ENCODE data around the gene RNPEPL1.
"Not testable (repeated sequence)": the region's sequence is repeated elsewhere in the genome, so short reads cannot be mapped to it uniquely, and the experiment has no call there.

RNPEPL1 gene

DNA sequence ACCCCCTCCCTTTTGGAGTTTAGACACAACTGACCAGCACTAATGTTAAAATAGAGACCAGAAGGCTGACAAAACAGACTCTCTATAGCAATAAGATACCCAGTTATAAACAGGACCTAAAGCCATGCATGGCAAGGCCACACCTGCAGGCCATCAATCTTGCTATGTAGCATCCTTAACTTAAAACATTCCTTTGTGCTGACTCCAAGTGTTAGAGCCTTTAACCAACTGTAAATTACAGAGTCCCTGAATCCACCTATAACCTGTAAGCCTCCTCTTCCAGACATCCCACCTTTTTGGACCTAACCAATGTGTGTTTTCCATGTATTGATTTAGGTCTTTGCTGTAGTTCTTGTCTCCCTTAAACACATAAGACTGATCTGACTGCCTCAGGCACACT is 28.4 kb upstream of the RNPEPL1 start:
- no peak for DNase-seq

DNA sequence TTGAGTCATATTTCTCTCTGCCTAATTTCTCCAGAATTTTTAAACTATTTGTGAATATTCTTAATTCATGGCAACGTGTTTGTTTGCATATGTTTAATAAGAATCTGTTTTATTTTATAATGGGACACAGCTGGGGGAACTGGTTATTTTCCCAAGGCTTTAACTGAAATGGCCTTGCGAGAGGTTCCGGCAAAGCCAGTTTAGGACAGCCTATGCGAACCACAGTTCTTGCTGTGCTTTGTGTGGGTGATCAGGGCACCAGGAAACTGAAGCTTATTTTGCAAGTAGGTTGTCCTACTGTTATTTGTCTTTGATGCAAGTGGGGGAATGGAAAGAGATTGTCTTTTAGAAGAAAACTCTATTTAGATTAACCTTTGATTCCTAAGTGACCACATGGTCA is 17.0 kb upstream of the RNPEPL1 start:
- no peak for DNase-seq

DNA sequence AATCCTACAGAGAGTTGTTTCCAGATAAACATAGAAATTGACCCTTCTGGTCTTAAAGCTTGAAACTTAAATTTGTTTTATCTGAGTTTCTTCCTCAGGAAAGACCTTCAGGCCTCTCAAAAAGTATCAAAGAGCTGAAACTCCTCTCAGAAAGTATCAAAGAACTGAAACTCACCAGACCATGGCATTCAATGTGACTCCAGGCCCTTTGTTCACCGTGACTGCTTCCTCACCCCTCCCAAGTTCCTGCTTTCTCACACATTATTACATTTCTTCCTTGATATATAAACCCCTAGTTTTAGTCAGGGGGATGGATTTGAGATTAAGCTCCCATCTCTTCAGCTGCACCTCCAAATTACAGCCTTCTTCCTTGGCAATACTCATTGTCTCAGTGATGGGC is 16.5 kb upstream of the RNPEPL1 start:
- no peak for DNase-seq

DNA sequence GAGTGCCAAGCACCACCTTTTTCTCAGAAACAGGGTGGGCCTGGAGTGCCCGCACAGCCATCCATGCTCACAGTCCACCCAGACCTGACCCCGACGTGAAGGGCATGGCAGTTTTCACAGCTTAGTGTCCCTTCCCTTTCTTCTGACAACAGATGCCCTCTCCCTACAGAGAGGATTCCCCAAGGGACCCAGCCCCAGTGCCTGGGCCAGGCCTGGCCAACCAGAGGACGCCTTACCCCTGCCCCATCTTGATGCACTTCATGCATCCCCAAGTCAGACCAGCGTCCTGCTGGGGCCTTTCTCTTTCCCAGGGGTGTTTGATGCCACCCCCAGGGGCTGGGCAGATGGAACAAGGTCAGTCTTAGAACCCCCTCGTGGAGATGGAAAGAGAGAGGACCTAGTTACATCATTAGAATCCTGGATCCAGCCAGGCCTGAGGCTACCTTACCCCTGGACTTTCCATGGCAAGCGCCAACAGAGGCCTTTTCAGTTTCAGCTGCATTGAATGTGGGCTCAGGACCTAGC is 14.3 kb upstream of the RNPEPL1 start:
- no peak for DNase-seq

DNA sequence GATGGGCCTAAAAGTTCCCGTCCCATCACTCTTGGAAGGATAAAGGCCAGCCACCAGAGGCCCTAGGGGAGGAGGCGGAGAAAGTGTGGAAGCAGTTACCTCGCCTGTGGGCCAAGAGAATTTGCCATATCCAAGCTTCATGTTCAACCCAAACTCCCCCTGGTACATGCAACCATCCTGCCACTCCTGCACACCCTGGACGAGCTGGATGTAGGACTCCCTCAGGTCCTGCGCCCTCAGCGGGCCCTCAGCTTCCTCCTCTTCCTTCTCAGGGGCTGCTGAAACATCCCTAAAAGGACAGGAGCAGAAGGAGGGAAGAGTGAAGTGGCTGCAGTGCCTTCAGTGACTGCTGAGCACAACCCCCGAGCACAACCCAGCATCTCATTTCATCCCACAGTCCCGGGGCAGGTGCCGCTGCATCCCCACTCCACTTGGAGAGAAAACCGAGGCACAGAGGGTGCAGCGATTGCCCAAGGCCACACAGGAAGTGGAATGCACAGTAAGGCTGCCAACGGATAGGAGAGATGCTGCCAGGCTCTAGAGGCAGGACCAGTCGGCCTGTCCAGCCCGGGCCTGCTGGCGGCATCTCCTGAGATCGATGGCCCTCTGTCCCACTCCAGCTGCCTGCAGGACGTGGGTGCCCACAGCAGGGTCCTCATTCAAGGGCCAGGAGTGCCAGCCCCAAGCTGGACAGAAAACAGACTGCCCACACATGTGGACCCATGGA is 13.4 kb upstream of the RNPEPL1 start:
- DNase-seq = no peak

DNA sequence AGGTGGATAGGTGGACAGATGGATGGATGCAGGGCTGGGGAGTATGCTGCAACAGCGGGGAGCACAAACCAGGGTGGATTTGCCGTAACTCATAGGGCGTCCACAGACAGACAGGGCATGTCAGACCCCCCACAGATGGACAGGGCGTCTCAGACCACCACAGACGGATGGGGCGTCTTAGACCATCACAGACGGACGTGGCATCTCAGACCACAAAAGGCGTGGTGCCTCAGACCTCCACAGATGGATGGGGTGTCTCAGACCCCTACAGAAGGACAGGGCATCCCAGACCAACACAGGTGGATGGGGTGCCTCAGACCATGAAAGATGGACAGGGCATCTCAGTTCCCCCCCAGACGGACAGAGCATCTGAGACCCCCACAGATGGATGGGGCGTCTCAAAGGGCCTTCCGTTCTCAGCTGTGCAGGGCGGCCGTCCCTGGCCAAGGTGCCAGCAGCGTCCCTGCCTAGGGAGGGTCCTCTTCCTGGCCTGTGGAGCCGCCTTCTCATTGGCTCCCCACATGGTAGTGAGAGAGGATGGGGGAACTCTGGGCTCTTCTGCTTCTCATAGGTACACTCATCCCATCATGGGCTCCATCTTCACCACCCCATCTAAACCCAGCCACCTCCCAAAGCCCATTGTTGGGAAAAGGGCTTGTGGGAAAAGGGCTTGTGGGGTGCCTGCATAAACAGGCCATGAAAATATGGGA is 12.6 kb upstream of the RNPEPL1 start:
- DNase-seq = no peak

DNA sequence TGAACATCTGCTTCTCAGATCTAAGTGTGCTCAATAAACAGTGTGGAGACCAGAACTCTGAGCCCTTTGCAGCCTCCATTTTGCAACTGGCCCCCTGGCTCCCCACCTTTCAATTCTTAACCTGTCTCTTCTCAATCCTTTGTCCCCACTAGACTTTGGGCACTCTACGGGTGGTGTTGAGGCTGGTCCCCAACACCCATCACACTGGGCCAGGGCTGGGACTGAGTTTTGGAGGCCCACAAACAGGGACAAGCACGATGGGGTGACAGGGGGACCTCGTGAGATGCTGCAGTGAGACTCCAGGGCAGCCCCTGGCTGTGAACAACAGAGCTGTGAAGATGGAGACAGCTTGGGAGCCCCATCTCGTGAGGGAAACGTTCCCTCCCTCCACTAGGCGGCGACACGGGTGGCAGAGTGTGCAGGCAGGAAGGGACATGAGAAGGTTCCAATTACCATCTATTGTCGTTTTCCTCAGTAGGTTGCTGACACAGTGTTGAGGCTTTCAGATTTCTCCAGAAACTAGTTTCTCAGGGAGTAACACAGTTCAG is 11.7 kb upstream of the RNPEPL1 start:
- peak; percentile 49 for DNase-seq

DNA sequence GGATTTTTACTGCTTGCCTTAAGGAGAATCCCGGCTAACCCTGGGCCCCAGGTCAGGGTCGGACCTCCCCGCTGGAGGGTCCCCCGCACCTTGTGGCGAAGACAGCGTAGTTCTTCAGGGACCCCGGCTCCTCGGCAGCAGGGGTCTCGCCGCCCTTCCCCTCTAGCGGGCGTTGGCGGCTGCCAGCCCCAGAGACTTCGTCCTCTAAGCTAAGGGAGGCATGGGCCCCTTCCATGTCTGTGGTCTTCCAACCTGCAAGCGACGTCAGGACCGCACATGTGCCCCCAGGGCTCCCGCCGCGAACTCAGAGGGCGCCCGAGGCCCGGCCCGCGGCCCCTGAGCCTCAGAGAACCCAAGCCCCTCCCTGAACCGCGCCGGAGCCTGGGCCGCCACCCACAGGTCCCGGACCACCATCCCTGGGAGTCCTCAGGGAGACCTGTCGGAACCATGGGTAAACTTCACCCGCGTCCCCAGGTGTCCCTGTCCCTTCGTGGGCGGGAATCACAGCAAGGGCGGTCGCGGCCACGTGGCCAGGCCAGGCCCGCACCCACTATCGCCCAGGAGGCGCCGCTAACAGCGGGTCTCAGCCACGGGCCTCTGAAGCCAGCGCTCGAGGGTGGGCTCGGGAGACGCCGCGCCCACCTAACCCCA is 11.1 kb upstream of the RNPEPL1 start:
- no peak for DNase-seq

DNA sequence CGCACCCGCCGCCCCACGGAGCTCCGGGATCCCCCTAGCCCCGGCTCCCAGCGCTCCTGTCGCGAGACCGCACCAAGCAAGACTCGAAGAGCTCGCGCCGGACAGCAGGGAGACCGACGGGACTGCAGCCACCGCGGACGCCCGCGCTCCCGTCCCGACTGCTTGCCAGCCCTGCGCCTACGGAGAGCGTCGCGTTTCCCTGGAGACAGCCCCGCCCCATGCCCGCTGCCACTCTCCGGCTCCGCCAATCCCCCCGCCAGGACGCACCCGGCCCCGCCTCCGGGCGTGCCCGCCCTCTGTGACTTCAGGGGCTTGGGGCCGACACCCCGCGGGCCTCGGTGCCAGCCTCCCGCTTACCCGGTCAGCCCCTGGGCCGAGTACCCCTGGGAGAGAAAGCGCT is 10.5 kb upstream of the RNPEPL1 start, which contains the start of gene ANKMY1:
ANKMY1 (minus strand) TSS at position 181 of the 400 bp plus-strand sequence. CDS start 653 bp downstream, outside the sequence.
- DNase-seq = no peak

DNA sequence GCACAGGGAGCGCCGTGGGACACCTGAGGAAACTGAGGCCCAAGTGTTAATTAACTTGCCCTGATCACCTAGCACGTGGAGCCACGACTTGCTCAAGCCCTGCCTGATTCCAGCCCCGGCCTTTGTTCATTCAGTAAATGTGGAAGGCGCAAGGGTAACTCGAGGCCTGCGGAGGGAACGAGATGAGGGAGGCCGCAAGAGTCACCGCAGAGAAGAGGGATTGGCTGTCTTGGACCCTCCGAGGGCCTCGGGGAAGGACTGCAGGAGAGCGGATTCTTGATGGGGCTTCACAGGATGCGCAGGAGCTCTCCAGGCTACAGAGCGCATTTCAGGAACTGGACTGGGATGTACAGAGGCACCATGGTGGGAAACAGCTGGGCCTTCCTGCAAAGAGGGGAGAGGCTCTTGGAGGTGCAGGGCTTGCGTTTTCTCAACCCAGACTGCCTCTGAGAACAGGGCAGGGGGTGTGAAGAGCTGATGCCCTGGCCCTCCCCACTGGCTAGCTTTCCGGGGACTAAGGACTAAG is 10.0 kb upstream of the RNPEPL1 start:
- no peak for DNase-seq

DNA sequence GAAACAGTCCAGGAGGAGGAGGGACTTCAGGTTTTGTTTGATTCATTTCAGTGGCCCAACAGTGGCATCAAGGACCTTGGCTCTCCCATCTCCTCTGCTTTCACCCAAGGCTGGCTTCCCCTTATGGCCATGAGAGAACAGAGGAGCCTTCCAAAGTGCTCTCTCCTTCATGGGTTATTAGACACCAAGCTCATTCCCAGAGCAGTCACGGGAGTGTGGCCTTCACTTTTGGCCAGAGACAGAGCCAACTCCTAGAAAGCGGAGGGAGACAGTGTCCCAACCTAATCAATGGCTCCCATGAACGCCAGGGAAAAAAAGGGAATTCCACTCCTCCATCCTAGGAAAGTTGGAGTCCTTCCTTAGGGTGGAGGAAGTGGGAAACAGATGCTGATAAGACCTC is 9.0 kb upstream of the RNPEPL1 start:
- DNase-seq = no peak

DNA sequence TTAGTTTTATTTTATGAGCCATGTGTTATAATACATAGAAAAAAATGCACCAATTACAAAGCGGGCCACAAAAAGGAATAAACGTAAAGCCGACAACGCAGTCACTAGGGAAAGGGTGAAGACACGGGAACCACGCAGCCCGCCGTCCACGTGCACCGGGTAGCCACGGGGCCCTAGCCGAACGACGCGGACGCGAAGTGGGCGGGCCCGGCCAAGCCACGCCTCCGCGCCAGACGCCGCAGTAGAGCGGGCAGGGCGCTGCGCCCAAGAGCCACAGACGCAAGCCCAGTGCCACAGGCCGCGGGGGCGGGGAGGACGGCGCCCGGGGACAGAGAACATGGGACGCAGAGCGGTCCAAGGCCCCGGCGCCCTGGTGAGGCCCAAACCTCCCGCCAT is 8.2 kb upstream of the RNPEPL1 start, which contains the start of gene DUSP28:
DUSP28 (plus strand) TSS at position 274 of the 396 bp plus-strand sequence. CDS start 328 bp downstream, outside the sequence.
- DNase-seq = peak; percentile 90

DNA sequence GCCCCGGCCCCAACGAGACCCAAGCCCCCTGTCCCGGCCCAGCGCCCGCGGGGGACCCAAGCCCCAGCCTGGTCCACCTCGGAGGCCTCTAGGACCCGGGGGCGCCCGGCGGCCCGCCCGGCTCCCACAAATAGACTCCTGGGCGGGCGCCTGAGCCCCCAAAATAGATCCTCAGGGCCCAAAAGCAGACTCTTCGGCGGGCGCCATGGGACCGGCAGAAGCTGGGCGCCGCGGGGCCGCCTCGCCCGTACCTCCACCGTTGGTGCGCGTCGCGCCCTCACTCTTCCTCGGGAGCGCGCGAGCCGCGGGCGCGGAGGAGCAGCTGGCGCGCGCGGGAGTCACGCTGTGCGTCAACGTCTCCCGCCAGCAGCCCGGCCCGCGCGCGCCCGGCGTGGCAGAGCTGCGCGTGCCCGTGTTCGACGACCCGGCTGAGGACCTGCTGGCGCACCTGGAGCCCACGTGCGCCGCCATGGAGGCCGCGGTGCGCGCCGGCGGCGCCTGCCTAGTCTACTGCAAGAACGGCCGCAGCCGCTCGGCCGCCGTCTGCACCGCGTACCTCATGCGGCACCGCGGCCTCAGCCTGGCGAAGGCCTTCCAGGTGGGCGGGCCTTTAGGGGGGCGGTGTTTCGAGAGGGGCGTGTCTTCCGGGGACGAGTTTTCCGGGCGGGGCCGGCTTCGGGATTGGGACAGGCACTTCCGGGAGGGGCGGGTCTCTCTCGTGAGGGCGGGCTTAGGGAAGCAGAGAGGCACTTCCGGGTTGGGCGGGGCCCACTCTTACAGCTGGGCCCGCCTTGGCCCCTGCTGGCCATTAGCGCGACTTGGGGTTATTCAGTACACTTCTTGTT is 7.6 kb upstream of the RNPEPL1 start:
- DNase-seq = peak; percentile 96

DNA sequence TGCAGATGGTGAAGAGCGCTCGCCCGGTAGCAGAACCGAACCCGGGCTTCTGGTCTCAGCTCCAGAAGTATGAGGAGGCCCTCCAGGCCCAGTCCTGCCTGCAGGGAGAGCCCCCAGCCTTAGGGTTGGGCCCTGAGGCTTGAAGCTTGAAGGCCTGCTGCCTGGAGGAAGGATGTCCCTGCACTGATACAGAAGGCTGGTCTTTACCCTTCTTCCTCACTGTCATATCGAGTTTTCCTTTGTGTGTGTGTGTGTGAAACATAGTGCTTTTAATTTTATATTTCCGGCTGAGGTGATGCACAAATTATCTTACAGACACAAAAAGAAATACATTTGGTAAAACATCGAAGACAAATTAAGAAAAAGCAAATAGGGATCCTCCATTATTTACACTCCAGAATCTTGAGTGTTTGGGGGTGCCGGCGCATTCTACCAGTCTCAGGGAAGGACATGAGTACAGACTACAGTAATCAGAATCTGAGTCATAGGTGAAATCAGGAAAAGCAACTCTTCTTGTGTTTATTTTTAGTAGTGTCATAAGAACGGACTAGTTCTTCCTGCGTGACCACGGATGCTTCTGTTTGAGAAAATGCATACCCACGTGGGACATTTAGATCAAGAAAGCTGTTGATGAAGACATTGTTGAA is 6.8 kb upstream of the RNPEPL1 start:
- no peak for DNase-seq

DNA sequence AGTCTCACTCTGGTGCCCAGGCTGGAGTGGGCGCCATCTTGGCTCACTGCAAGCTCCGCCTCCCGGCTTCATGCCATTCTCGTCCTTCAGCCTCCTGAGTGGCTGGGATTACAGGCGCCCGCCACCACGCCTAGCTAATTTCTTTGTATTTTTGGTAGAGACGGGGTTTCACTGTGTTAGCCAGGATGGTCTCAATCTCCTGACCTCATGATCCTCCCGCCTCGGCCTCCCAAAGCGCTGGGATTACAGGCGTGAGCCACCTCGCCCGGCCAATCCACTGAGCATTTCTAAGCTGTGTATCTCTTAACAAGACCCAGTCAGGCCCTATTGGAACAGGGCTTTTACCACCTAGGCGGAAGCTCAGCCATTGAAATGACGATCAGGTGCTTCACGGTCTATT is 5.1 kb upstream of the RNPEPL1 start:
- not testable (repeated sequence) for DNase-seq

DNA sequence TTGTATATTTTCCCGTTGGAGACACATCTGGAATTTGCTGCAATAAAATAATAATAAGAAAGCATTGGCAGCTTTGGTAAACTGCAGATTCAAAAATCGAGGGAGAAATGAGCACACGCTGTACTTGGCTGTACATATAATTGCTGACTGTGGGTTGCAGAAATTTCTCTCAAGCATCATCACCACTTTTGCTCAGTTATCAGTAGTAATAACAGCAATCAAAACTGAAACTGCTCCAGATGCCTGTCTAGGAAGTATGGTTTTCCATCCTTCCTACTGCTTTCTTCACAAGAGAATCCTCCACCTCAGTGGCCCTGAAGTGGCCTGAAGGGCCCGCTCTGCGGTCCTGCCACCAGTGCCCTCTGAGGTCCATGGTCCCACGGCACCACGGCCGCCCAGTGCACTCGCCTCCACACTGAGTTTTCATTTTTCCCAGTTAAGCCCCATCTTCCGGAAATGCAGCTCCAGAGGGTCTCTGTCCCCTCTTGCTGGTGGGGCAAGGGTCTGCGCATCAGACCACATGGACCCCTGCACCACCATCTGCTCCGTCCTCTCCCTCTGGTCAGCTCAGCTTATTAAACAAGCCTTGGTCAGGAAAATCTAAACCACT is 4.2 kb upstream of the RNPEPL1 start:
- DNase-seq = no peak

DNA sequence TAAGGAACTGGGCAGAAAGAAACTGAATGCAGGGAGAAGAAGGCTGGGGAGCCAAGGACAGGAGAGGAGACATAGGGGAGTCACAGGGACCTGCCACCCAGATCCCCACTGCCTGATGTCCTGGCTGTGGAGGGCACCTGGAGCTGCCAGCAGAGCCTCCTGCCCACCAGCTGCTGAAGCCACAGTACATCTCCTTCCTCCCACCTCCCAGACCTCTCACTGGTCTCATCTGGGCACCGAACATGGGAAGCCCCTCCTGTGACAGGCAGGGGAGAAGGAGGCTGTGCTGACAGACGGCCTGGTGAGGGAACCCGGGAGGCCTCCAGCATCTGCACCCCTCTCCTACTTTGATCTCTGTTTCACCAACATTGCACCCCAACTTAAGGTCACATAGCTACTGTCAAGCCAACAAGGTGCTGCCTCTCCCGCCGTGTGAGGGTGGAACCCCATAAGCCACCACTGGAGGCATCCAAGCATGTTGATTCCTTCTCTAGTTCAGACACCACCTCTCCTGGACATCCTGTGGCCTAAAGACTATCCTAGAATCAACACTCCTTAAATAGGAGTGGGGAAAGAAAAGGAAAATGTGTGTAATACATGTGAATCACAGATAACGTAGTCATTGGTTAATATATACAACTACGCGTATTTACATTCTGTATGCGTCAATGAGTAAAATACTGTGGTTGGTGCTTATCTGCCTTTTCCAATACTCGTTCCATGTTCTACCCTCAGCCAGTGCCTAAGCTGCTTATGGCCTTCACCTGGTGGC is 3.5 kb upstream of the RNPEPL1 start:
- no peak for DNase-seq

DNA sequence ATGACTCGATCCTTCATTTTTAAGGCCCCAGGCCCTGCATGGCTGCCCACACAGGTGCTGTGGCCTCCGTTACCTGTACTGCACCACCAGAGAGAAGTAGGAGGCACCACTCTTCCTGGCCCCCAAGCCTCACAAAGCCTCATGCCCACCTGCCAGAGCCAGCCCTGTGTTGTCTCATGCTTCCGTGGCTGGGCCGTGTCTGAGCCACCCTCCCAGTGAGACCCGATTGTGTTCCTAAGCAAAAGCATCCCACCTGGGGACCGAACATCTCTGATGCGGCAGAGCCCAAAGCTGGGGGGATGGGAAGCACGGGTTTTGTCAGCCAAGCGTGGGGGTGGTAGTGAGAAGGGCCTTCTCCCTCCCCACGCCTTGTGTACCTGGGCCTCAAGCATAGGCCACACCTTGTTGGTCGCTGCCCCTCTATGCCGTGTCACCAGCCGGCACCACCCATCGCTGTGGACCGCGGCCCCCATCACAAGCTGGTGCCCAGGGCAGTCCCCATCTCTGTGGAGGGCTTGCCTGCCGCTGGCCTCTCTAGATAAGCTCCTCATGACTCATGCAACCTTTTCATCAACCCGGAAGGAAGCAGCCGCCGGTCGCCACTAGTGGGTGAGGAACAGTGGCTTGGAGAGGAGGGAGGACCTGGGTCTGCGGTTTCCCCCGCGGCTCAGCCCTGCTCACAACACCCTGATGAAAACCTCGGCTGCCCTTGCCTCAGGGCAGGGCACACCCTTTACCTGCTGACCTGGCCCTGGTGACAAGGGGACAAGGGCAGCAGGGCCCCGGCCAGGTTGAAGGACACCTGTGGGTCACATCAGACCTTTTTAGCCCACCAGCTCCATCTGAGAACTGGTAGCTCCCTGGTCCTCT is 2.7 kb upstream of the RNPEPL1 start:
- DNase-seq = peak; percentile 90

Measured in RPMI8226 (cell line).